Measurements from ENCODE around the gene SLC50A1. TPM values are rescaled to one million over a fixed set of nuclear protein-coding genes. Genes with fewer than 3 reads are reported as not detected.
A peak's percentile ranks its signal among the peaks of the same experiment; 100 is the strongest.

The SLC50A1 gene
- total and polyA plus RNA-seq, 12 donors = 5.5 to 33.7 (median 8.2) TPM

DNA sequence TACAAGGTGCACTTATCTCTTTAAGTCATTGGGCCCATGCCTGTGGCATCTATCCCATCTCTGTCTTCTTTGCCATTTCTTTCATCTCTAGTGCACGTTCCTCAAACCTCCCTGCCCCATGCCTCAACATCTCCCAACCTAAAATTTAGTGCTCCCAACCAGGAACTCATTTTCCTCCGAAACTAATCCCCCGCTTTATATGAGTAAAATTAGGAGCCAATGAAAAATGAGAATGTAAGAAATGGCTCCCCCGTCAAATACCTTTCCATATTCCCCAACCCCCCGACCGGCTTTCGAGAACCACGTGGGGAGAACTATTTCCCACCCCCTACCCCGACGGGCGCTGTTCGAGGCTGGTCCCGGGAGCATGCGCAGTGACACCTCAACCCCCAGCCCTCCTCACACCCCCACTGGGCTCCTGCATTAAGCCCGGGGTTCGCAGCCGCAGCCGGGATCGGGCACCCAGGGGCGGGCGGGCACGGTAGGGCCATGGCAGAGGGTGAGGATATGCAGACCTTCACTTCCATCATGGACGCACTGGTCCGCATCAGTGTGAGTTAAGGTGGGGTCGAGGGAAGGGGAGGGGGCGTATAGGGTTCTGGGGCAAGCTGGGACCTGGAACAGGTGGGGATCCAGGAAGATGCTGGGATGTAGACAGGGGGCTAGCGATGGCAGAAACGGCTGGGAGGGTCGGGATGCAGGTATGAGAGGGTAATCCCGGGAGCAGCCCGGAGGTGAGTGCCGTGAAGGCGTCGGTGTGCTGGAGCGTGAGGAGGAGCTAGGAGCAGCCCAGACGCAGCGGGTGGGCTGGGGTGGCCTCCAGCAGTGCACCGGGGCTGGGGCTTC lies 38.0 kb downstream of the SLC50A1 start, which contains the start of gene TRIM46:
TRIM46 (plus strand) TSS at position 372 of the 846 bp plus-strand sequence; CDS start at position 490, 118 bp downstream.
- no peak for DNase-seq
- intact Hi-C loops (cut with DNase I) = loop anchor here in 2 of 10 donors (5.0 to 10.0 kb wide), 2 partner anchors 36 to 51 kb away; partner anchors contain the start of gene SLC50A1 (in 1 of the 2)
- WGBS, 2 donors = 2 to 3% methylated on average over 38 of the region's 38 CpGs

DNA sequence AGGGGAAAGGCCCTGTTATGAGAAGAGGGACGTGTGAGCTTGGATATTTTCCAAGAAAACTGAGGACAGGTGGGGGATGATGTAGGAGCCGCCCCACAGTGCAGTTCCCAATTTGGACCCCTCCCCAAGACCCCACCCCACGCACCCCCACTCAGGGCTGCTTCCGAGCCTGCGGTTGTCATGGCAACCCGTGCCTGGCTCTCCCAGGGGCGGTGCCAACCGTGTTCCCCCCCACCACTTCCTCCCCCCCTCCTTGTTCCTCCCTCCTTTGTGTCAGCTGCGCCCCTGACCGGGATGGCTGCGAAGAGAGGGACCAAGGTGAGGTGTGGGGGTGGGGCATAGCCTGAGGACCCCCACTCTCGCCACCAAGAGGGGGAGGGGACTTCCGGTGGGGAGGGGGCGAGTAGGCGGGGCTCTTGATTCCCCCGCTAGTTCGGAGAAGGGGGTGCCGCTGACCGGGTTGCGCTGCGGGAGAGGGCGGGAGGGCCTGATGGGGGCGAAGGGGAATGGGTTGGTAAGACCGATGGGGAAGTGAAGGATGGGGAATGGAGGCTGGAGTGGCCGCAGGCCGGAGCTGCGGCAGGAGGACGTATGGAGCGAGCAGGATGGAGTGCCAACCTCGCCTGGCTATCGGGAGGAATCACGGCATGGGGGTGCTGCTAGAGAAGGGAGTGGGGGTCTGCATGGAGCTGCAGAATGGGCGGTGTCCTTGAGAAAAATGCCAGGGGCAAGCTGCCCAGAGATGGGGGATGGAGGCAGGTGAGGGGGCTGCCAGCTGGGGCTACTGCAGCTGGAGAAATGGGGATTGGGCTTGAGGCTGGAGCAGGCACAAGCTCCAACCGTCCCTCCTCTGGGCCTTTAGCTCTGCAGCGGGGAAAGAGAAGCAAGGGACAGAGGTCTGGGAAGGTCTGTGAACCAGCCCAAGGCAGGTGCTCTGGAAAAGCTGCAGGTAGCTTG lies 39.0 kb downstream of the SLC50A1 start:
- Histone ChIP-seq H3K27me3 (peaks cover 7 to 28% (median 19%) of the 10 kb centered on the region in 7 donors), H3K4me3 (peak overlapping the region in 2 of 10 donors; percentile 1 to 63), H3K27ac (peak overlapping the region in 1 of 10 donors; percentile 50), H3K36me3 (peaks cover 0 to 23% (median 3%) of the 10 kb centered on the region in 9 donors), H3K9me3 (no peaks in the 10 kb centered on the region), H3K4me1 (peaks cover 5 to 47% (median 24%) of the 10 kb centered on the region in 9 donors)
- intact Hi-C loops (cut with DNase I) = loop anchor here in 4 of 10 donors (5.0 to 10.0 kb wide), 4 partner anchors 37 to 53 kb away; partner anchors contain the start of gene SLC50A1 (in 1 of the 4)
- TF ChIP-seq, protein P1, sequence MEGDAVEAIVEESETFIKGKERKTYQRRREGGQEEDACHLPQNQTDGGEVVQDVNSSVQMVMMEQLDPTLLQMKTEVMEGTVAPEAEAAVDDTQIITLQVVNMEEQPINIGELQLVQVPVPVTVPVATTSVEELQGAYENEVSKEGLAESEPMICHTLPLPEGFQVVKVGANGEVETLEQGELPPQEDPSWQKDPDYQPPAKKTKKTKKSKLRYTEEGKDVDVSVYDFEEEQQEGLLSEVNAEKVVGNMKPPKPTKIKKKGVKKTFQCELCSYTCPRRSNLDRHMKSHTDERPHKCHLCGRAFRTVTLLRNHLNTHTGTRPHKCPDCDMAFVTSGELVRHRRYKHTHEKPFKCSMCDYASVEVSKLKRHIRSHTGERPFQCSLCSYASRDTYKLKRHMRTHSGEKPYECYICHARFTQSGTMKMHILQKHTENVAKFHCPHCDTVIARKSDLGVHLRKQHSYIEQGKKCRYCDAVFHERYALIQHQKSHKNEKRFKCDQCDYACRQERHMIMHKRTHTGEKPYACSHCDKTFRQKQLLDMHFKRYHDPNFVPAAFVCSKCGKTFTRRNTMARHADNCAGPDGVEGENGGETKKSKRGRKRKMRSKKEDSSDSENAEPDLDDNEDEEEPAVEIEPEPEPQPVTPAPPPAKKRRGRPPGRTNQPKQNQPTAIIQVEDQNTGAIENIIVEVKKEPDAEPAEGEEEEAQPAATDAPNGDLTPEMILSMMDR (IDR thresholded peaks at IDR 0.05) = no peak
- ATAC-seq (no peak), DNase-seq (peak in 1 of 2 donors; percentile 3)
- 5 to 9% methylated on average over 34 to 35 of the region's 35 CpGs for WGBS, 2 donors

More for the DNA sequence above, 38.0 kb downstream of the SLC50A1 start, which contains the start of gene TRIM46:
- Histone ChIP-seq H3K27ac (peak within 1 kb of the TSS; percentile 72 to 98 (median 94)), H3K4me3 (peak within 1 kb of the TSS; percentile 63 to 95 (median 78)), H3K9me3 (no peaks in the 10 kb centered on the region), H3K4me1 (peaks cover 5 to 47% (median 24%) of the 10 kb centered on the region in 9 donors), H3K27me3 (peaks cover 7 to 28% (median 19%) of the 10 kb centered on the region in 7 donors), H3K36me3 (peaks cover 0 to 32% (median 12%) of the 10 kb centered on the region in 9 donors)
- ATAC-seq = no peak
- TF ChIP-seq, protein P1 (IDR thresholded peaks at IDR 0.05) = peak in 5 of 9 donors; percentile 3 to 34 (median 14)

DNA sequence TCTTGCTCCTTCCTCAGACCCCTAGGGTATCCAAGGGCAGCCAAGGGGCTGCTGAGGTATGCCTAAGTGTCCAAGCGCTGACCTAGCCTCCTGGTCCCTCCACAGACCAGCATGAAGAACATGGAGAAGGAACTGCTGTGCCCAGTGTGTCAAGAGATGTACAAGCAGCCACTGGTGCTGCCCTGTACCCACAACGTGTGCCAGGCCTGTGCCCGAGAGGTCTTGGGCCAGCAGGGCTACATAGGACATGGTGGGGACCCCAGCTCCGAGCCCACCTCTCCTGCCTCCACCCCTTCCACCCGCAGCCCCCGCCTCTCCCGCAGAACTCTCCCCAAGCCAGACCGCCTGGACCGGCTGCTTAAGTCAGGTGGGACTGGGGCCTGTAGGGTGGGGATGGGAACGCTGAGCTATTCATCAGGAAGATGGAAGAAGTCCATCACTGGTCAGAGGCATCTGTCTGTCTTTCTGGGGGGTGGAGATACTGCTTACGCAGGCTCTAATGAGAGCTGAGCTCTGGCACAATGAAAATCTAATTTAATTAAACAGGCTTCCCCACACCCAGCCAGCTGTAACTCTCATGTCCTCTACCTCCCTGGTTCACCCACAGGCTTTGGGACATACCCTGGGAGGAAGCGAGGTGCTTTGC lies 39.8 kb downstream of the SLC50A1 start:
- Histone ChIP-seq H3K27me3 (peaks cover 7 to 28% (median 19%) of the 10 kb centered on the region in 7 donors), H3K4me1 (peaks cover 5 to 47% (median 24%) of the 10 kb centered on the region in 9 donors), H3K4me3 (no peak overlapping the region), H3K36me3 (peaks cover 0 to 15% (median under 1%) of the 10 kb centered on the region in 9 donors), H3K27ac (no peak overlapping the region), H3K9me3 (no peaks in the 10 kb centered on the region)
- WGBS, 2 donors = 86 to 90% methylated on average over 12 of the region's 12 CpGs
- intact Hi-C loops (cut with DNase I) = loop anchor here in 3 of 10 donors (5.0 to 10.0 kb wide), 3 partner anchors 47 to 52 kb away; no protein-coding TSS in a partner anchor
- no peak for ATAC-seq
- TF ChIP-seq, protein P1 (IDR thresholded peaks at IDR 0.05) = no peak
- peak in 1 of 2 donors; percentile 2 for DNase-seq
